Urinary bladder (tissue), 4 donors: ENCODE results near the gene SETD1B. TPM values are rescaled to one million over a fixed set of nuclear protein-coding genes. Genes with fewer than 3 reads are reported as not detected.
A peak's percentile ranks its signal among the peaks of the same experiment; 100 is the strongest.

Source experiments
- DNase-seq: peaks from one replicate; pipeline ENCODE4 v3.0.0-alpha.2; 2015; ENCODE audit errors: extremely low spot score
- H3K27ac ChIP-seq: one replicate; pipeline ENCODE4 v1.5.1; 2013; ENCODE audit warnings: low read depth, mild to moderate bottlenecking, moderate library complexity
- H3K36me3 ChIP-seq: one replicate; pipeline ENCODE4 v1.6.1; 2013; ENCODE audit warnings: mild to moderate bottlenecking, moderate library complexity; ENCODE audit not compliant: insufficient read depth
- H3K4me1 ChIP-seq: one replicate; pipeline ENCODE4 v1.6.1; 2013; ENCODE audit warnings: mild to moderate bottlenecking, moderate library complexity; ENCODE audit not compliant: insufficient read depth
- H3K4me3 ChIP-seq: one replicate; pipeline ENCODE4 v1.5.1; 2013; ENCODE audit warnings: low read depth, low read length
- WGBS: extraction: QIAGEN DNeasy Blood & Tissue Kit; methylation state at CpG from one replicate; pipeline ENCODE4 v1.1.7; 2013; 5-methylcytosine and 5-hydroxymethylcytosine counted together
- polyA plus RNA-seq: library from polyadenylated mRNA; stranded (reverse); fragments of 200-250 nt; gene quantifications from one replicate; pipeline ENCODE4 v1.2.3, GENCODE V29; 2013
- total RNA-seq: library from RNA; depleted of rRNA; stranded (reverse); fragments of >200 nt; gene quantifications from one replicate; pipeline ENCODE4 v1.2.3, GENCODE V29; 2014
- donor health status: healthy with polysubstance abuse.
- donor health status: healthy.

The SETD1B gene
- total and polyA plus RNA-seq, 2 donors = 4.3 to 25.3 TPM

DNA sequence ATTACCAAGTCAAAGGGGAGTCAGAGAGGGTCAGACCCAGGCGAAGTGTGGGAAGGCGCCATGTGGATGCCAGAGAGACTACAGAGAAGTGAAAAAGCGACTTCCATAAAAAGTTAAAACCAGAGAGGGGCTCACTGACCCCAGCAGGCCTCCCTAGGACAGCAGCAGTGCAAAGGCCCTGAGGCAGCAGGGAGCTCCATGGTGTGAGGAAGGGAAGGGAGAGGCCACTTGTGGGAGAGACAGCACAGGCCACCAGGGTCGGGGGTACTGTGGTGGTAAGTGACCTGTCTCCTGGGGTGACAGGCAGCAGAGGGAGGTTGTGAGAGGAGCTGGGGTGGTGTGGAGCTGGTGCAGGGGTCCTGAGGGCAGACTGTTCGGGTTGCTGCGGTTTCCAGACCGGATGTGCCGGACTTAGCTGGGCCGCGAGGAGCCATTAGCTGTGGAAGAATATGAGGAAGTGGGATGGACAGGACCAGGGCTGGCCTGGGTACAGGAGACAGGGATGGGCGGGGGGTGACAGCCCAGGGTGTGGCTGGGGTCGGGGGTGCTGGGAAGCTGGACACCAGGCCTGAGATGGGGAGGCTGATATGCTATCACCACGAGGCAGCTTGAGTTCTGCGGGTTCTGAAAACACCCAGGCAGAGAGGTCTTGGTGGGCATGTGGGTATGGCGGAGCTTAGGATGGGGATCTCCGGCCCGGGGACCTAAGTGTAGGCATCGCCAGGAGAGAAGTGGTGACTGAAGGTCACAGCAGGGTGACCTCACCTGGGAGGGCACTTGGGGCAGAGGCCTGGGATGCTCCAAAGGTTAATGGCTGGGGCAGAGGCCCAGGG is 22.7 kb downstream of the SETD1B start:
- DNase-seq = no peak
- H3K36me3 ChIP-seq = peaks cover 17% of the 10 kb centered on the region
- 86% methylated on average over 18 of the region's 18 CpGs for WGBS
- no peak overlapping the region for H3K4me3 ChIP-seq
- H3K27ac ChIP-seq = no peak overlapping the region
- no peaks in the 10 kb centered on the region for H3K4me1 ChIP-seq

GRCh38 chr12:121827351-121828099 is 23.7 kb downstream of the SETD1B start:
- no peak for DNase-seq
- Histone ChIP-seq H3K4me1 (no peaks in the 10 kb centered on the region), H3K27ac (no peak overlapping the region), H3K36me3 (peaks cover 17% of the 10 kb centered on the region), H3K4me3 (no peak overlapping the region)
- WGBS = 93% methylated on average over 48 of the region's 48 CpGs

DNA sequence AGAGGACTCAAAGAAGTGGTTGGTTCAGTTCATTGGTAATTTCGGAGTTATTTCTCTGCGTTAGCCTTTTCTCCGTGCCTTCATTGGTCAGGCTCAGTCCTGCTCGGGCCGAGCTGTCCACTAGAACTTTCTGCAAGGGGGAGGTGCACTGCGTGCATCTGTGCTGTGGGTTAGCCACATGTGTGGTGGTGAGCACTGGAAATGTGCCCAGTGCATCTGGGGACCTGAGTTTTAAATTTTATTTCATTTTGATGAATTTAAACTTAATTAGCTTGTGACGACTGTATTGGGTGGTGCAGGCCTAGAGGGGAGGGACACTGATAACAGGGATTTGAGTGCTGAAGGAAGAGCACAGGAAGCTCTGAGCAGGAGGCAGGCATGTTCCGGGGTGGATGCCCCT is 24.5 kb downstream of the SETD1B start:
- H3K4me1 ChIP-seq = no peaks in the 10 kb centered on the region
- WGBS = 95% methylated on average over 8 of the region's 8 CpGs
- DNase-seq = no peak
- H3K27ac ChIP-seq = no peak overlapping the region
- H3K4me3 ChIP-seq = no peak overlapping the region
- peaks cover 14% of the 10 kb centered on the region for H3K36me3 ChIP-seq

- peaks cover 13% of the 10 kb centered on the region for H3K36me3 ChIP-seq
- H3K4me3 ChIP-seq = no peak overlapping the region
- no peak overlapping the region for H3K27ac ChIP-seq
- DNase-seq = no peak
- H3K4me1 ChIP-seq = no peaks in the 10 kb centered on the region
- 90% methylated on average over 9 of the region's 9 CpGs for WGBS
These were observed 25.0 kb downstream of the SETD1B start for GRCh38 chr12:121828826-121829225.

DNA sequence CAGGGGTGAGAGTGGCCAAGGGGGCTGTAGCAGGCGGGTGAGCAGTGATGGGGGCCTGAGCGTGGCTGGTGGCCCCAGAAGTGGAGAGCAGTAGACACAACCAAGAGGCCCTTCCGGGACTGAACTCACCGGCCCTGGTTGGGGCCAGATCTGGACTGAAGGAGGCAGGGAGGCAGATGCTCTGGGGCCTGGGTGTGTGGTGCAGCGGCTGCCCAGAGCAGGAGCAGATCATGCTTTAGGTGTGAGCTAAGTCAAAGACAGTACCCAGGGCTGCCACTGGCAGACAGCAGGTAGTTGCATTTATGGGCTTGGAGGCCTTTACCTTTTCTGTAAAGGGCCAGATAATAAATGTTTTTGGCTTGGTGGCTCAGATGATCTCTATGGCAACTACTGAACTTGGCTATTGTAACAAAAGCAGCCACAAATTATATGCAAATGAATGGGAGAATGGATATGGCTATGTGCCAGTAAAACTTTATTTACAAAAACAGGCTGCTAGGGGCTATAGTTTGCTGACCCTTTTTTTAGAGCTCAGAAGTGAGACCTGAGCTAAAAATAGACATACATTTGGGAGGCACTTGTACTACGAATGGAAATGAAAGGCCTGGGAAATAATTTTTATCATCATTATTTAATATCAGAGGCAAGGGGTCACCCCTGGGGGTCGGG is 25.6 kb downstream of the SETD1B start:
- DNase-seq = no peak
- no peak overlapping the region for H3K27ac ChIP-seq
- H3K36me3 ChIP-seq = peaks cover 13% of the 10 kb centered on the region
- WGBS = 80% methylated on average over 7 of the region's 7 CpGs
- H3K4me3 ChIP-seq = no peak overlapping the region
- no peaks in the 10 kb centered on the region for H3K4me1 ChIP-seq

DNA sequence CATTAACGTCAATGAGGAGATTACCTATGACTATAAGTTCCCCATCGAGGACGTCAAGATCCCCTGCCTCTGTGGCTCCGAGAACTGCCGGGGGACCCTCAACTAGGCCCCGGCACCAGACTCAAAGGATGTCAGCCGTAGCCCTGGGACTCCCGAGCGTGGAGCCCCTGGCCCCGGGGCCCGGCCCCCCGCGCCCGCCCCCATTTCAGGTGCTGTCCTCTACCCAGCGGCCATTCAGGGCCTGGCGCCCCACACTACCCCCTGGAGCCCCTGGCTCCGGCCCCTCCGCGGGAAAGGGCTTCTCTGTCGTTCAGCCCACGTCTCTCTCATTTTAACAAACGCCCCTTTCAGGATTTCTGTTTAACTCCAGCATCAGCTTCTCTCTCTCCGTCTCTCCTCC is 26.3 kb downstream of the SETD1B start:
- H3K36me3 ChIP-seq = peaks cover 10% of the 10 kb centered on the region
- 89% methylated on average over 23 of the region's 23 CpGs for WGBS
- DNase-seq = no peak
- no peaks in the 10 kb centered on the region for H3K4me1 ChIP-seq
- no peak overlapping the region for H3K27ac ChIP-seq
- no peak overlapping the region for H3K4me3 ChIP-seq

DNA sequence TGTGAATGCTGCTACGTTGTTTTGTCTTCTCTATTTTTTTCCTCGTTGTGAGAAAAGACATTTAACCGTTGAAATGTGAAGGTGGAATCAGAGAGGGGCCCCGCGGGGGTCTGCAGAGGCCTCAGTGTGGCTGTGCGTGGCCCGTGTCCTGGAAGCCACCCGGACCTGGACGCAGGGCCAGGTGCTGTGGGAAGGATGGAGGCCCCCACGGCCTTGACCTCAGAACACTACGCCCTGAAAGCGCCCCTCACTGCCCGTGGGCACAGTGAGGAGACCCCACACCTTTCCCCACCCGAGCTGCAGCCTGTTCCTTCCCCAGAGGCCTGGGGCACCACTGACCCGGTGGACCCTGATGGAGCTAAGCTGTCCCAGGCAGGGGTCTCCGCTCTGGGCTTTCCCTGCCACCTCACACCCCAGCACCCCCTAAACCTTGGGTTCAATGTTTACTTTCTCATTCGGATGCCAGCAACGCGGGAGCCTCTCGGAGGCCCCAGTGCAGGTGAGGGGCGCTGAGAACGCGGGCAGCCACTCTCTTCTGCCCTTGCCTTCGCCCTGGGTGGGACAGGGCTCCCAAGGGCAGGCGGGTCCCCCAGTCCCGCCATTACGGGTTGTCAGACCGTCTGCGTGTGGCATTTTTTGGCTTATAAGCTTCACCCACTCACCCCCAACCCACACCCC is 26.9 kb downstream of the SETD1B start:
- 89% methylated on average over 29 of the region's 29 CpGs for WGBS
- no peak for DNase-seq
- H3K4me1 ChIP-seq = no peaks in the 10 kb centered on the region
- H3K36me3 ChIP-seq = peaks cover 10% of the 10 kb centered on the region
- no peak overlapping the region for H3K4me3 ChIP-seq
- no peak overlapping the region for H3K27ac ChIP-seq

- Histone ChIP-seq H3K4me1 (no peaks in the 10 kb centered on the region), H3K36me3 (peaks cover 10% of the 10 kb centered on the region), H3K27ac (no peak overlapping the region), H3K4me3 (no peak overlapping the region)
- 90% methylated on average over 19 of the region's 19 CpGs for WGBS
- no peak for DNase-seq
These were observed 27.9 kb downstream of the SETD1B start for GRCh38 chr12:121831571-121832245.

DNA sequence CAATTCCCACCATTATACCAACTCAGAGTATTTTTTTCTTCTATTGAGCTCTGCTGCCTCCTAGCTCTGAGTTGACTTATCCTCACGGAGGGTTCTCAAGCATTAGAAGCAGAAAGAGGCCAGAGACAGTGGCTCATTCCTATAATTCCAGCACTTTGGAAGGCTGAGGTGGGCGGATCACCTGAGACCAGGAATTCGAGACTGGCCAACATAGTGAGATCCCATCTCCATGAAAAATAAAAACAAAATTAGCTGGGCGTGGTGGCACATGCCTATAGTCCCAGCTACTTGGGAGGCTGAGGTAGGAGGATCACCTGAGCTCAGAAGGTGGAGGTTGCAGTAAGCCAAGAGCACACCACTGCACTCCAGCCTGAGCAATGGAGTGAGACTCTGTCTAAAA is 33.9 kb downstream of the SETD1B start:
- Histone ChIP-seq H3K4me1 (no peaks in the 10 kb centered on the region), H3K36me3 (no peaks in the 10 kb centered on the region), H3K27ac (no peak overlapping the region), H3K4me3 (no peak overlapping the region)
- DNase-seq = no peak
- WGBS = 84% methylated on average over 4 of the region's 4 CpGs

DNA sequence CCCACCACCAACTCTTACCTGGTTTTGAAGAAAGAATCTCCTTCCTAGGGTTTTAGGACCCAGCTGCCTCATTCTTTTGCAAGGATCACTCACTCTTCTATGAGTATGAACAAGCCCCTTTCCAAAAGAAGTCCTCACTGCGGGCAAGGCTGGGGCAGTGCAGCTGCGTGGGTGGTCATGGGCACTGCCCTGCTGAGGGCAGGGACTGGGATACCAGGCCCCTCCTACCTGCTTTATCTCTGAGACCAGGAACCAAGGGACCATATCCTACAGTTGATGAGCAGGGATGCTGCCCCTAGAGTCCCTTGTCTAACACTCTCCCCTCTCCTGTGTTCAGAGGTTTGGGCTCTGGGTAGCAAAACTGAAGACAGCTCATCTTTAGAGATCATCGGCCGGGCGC is 34.3 kb downstream of the SETD1B start:
- Histone ChIP-seq H3K4me3 (no peak overlapping the region), H3K4me1 (no peaks in the 10 kb centered on the region), H3K36me3 (no peaks in the 10 kb centered on the region), H3K27ac (no peak overlapping the region)
- DNase-seq = no peak
- 93% methylated on average over 5 of the region's 5 CpGs for WGBS

GRCh38 chr12:121839106-121839992 is 35.5 kb downstream of the SETD1B start:
- WGBS = 11% methylated on average over 53 of the region's 53 CpGs

GRCh38 chr12:121839993-121840761 is 36.4 kb downstream of the SETD1B start:
- no peak overlapping the region for H3K27ac ChIP-seq
- WGBS = 78% methylated on average over 24 of the region's 24 CpGs
- no peaks in the 10 kb centered on the region for H3K4me1 ChIP-seq
- no peak for DNase-seq
- peak overlapping the region; percentile 47 for H3K4me3 ChIP-seq
- no peaks in the 10 kb centered on the region for H3K36me3 ChIP-seq

More at GRCh38 chr12:121839106-121839992, 35.5 kb downstream of the SETD1B start:
- peak; percentile 89 for DNase-seq
- no peaks in the 10 kb centered on the region for H3K36me3 ChIP-seq
- H3K27ac ChIP-seq = no peak overlapping the region
- peak overlapping the region; percentile 47 for H3K4me3 ChIP-seq
- H3K4me1 ChIP-seq = no peaks in the 10 kb centered on the region
